ENCODE measurements around the gene ANGPTL7.
"Not testable (repeated sequence)": the region's sequence is repeated elsewhere in the genome, so short reads cannot be mapped to it uniquely, and the experiment has no call there.

ANGPTL7 gene

GRCh38 chr1:11188858-11189451, at the start of gene ANGPTL7:
Gene ANGPTL7, plus strand, starts transcription at chr1:11189355. Its CDS starts 225 bp downstream, at chr1:11189580.
- DNase-seq, result no peak

- DNase-seq, result no peak
Observed at GRCh38 chr1:11142618-11143391, 46.4 kb upstream of the ANGPTL7 start.

GRCh38 chr1:11143401-11143800, 45.8 kb upstream of the ANGPTL7 start:
- DNase-seq, result no peak

- DNase-seq, result no peak
Observed at GRCh38 chr1:11143907-11144306, 45.2 kb upstream of the ANGPTL7 start.

GRCh38 chr1:11144570-11145256, 44.4 kb upstream of the ANGPTL7 start:
- no peak for DNase-seq

GRCh38 chr1:11145741-11146140, 43.4 kb upstream of the ANGPTL7 start:
- no peak for DNase-seq

GRCh38 chr1:11147197-11147770, 41.9 kb upstream of the ANGPTL7 start:
- DNase-seq, result no peak

- DNase-seq, result no peak
Observed at GRCh38 chr1:11150326-11150725, 38.8 kb upstream of the ANGPTL7 start.

GRCh38 chr1:11151114-11151513, 38.0 kb upstream of the ANGPTL7 start:
- DNase-seq, result no peak

GRCh38 chr1:11151826-11152612, 37.1 kb upstream of the ANGPTL7 start:
- DNase-seq, result no peak

- no peak for DNase-seq
Observed at GRCh38 chr1:11152755-11153154, 36.4 kb upstream of the ANGPTL7 start.

- no peak for DNase-seq
Observed at GRCh38 chr1:11153184-11153583, 36.0 kb upstream of the ANGPTL7 start.

- DNase-seq, result no peak
Observed at GRCh38 chr1:11156441-11156840, 32.7 kb upstream of the ANGPTL7 start.

GRCh38 chr1:11156963-11157362, 32.2 kb upstream of the ANGPTL7 start:
- DNase-seq, result no peak

GRCh38 chr1:11157394-11157793, 31.8 kb upstream of the ANGPTL7 start:
- no peak for DNase-seq

GRCh38 chr1:11157867-11158266, 31.3 kb upstream of the ANGPTL7 start:
- DNase-seq, result no peak

- no peak for DNase-seq
Observed at GRCh38 chr1:11158291-11158690, 30.9 kb upstream of the ANGPTL7 start.

GRCh38 chr1:11158720-11159321, 30.3 kb upstream of the ANGPTL7 start:
- DNase-seq, result no peak

GRCh38 chr1:11162752-11163151, 26.4 kb upstream of the ANGPTL7 start:
- not testable (repeated sequence) for DNase-seq

- not testable (repeated sequence) for DNase-seq
Observed at GRCh38 chr1:11166744-11167143, 22.4 kb upstream of the ANGPTL7 start.

GRCh38 chr1:11168731-11169130, 20.4 kb upstream of the ANGPTL7 start:
- DNase-seq, result no peak

GRCh38 chr1:11169202-11169601, 20.0 kb upstream of the ANGPTL7 start:
- DNase-seq, result no peak
